ENCODE results near the gene MYL9.

- TF ChIP-seq CTCF (IDR thresholded peaks at IDR 0.05) (no peak), REST (IDR thresholded peaks at IDR 0.05) (no peak), TP53 (CRISPR knock-in tag; IDR thresholded peaks at IDR 0.05) (no peak), HDAC2 (IDR thresholded peaks at IDR 0.05) (no peak), HMGXB4 (CRISPR knock-in tag; IDR thresholded peaks at IDR 0.05; ENCODE audit: borderline replicate concordance) (no peak), CEBPB (IDR thresholded peaks at IDR 0.05) (no peak), POLR2A (IDR thresholded peaks at IDR 0.05; ENCODE audit: low read length) (no peak)
Observed at GRCh38 chr20:36546111-36546736, 4.9 kb downstream of the MYL9 start.

All from A549 (cell line).